ENCODE data around the gene C1orf35.

GRCh38 chr1:228145463-228146416, 42.6 kb upstream of the C1orf35 start:
- peak; percentile 83 for TF ChIP-seq LEF1 (IDR thresholded peaks at IDR 0.05)
- TF ChIP-seq ESRRA (IDR thresholded peaks at IDR 0.05; ENCODE audit: borderline replicate concordance, low read depth), result peak; percentile 22; the same call in 1 of the 2 replicates
- TF ChIP-seq E2F3 (CRISPR knock-in tag; IDR thresholded peaks at IDR 0.05), result no peak
- TF ChIP-seq RAD21 (CRISPR knock-in tag; conservative IDR thresholded peaks at IDR 0.05 in 1 of 2, IDR thresholded peaks at IDR 0.05 in 1 of 2), result no peak
